NCI-H1092 (cell line): ENCODE measurements around the gene HSF4.

Experiments used
- DNase-seq: peaks from one replicate; lab custom pipeline; 2025; lab: John Stamatoyannopoulos, UW

Gene HSF4

GRCh38 chr16:67166598-67167168, 2.1 kb downstream of the HSF4 start:
- DNase-seq = no peak

DNA sequence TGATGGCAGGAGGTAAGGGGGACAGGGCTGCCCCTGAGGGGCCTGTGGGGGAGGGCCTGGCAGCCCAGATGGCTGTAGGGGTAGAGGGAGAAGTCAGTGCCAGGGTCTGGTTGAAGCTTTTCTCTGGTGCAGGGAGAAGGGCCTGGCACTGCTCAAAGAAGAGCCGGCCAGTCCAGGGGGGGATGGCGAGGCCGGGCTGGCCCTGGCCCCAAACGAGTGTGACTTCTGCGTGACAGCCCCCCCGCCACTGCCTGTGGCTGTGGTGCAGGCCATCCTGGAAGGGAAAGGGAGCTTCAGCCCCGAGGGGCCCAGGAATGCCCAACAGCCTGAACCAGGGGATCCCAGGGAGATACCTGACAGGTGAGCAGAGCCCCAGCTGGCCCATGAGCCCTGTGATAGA, 3.0 kb downstream of the HSF4 start:
- DNase-seq = no peak

- no peak for DNase-seq
Measured at GRCh38 chr16:67169011-67169451, 4.5 kb downstream of the HSF4 start.

GRCh38 chr16:67169642-67170167, 5.2 kb downstream of the HSF4 start:
- no peak for DNase-seq

DNA sequence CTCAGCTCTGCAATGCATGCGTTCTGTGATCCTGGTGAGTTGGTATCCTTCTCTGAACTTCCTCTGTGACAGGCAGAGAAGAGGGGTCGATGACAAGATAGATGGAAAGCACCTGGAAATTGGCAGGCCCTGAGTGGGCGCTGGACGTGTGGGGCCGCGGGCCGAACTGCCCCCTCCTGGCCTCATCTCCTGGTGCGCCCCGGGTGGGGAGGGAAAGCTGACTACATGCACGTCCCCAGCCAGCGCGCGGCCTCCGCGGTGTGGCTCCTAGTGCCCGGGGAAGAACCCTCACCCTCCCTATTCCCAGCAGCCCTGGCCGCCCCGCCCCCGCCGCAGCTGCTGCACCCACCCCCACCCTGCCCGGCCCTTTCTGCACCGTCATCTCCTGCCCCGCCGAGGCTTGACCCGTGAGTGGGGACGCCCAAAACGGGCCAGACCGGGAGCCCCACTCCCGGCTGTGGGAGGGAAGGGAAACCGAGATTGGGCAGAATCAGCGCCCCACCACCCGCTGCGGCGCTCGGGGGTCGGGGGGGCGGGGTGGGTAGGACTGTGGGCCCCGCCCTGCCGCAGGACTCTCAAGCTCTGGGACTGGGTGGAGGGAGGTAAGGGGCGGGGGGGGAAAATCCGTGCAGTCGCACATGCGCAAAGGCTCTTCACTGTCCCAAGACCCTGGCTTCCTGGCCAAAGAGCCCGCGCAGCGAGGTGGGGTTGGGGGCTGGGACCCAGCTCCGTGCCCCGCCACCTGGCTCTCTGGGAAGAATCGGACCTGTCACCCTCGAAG, 5.8 kb downstream of the HSF4 start, which contains the start of gene NOL3:
TSS of gene NOL3 (plus strand) at position 371 of the 781 bp plus-strand sequence.
- DNase-seq = no peak

- no peak for DNase-seq
Measured at GRCh38 chr16:67170949-67171649, 6.6 kb downstream of the HSF4 start.

DNA sequence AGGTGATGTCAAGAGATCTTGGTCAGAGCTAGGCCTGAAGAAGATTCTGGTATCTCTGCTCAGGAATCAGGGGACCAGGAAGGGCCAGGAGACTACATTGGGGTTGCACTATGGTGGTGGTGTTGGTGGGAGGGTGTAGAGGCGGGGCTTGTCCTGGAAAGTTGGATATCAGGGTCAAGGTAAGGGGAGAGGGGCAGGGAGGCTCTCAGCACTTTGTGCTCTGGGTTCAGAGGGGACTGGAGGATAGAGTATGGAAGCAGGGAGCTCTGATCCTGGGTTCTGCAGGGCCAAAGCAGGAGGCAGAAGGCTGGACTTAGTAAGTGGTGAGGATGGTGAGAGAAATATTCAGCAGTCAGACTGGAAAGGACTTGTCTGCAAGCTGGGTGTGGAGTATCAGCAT, 8.8 kb downstream of the HSF4 start:
- DNase-seq = no peak

DNA sequence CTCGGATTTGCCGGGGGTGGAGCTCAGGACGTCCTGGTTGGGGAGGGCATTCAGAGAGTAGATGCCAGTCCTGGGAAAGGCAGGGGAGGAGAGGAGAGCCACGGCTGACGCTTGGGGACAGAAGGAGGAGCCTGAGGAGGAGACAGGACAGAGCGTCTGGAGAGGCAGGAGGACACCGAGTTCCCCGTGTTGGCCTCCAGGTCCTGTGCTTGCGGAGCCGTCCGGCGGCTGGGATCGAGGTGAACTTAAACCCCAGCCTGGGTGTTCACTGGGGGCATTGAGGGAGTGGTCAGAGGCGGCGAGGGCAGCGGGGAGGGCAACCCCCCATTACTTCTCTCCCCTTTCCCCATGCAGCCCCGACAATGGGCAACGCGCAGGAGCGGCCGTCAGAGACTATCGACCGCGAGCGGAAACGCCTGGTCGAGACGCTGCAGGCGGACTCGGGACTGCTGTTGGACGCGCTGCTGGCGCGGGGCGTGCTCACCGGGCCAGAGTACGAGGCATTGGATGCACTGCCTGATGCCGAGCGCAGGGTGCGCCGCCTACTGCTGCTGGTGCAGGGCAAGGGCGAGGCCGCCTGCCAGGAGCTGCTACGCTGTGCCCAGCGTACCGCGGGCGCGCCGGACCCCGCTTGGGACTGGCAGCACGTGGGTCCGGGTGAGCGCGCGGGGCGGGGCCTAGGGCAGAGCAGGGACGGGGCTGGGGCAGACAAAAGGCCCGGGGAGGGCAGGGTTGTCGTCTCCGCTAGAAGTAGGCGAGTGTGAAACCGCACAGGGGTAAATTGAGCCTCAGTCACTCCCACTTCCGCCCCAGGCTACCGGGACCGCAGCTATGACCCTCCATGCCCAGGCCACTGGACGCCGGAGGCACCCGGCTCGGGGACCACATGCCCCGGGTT, 9.5 kb downstream of the HSF4 start:
- peak; percentile 52 for DNase-seq

GRCh38 chr16:67174706-67175231, 10.2 kb downstream of the HSF4 start:
- no peak for DNase-seq

DNA sequence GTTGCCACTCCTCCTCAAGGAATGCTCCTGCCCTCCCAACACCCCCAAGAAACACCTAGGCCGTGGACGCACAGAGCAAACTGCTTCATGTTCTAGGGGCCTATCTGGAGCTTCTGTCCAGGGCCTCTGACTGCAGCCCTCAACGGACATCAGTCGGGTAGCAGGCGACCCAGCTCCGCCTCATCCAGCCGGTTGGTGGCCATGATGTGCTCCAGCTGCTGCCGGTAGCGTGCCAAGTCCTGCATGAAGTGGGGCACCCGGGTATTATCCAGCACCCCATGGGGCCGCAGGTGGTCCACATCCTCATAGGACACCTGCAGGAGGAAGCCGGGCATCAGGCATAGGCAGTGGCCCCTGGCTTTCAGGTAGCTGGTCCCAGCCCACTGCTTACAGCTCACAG, 12.1 kb downstream of the HSF4 start:
- no peak for DNase-seq

DNA sequence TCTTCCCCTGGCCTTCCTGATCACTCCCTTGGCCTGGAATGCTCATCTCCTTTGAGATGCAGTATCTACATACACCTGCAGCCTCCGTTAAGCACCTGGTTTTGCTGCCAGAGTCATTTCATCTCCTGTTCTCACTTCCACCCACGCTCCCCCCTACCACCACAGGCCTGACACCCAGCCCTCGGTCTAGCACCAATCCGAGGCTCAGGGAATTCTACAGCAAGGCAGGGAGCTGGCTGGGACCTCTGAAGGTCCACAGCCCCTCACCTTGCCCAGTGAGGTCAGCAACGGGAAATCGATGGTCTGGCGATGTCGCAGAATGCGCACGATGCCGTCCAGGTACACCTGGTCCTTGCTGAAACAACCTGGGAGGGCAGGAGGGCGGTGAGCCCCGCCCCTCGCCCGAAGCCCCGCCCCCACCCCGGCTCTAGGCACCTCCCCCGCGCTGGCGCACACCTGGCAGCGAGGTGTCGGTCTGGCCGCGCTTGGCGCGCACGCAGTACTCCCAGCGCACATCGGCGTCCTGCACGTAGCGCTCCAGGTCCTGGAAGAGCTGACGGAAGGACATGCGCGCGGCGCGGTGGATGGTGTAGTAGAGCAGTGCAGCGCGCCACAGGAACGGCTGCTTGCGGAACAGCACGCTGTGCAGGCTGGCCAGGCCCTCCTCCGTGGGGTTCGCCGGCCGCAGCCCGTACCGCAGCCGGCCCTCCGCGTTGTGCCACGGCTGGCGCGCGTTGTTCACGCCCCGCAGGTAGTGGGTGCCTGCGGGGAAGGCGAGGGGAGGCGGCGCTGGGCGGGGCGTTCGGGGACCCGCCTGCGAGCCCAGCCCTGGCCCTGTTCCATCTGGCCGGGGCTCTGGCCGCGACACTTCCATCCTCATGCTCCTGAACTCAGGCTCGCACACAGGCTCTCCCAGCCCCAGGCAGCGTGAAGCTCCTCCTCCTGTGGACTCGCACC, 13.5 kb downstream of the HSF4 start:
- DNase-seq = peak; percentile 72

GRCh38 chr16:67179421-67180080, 15.0 kb downstream of the HSF4 start:
- no peak for DNase-seq

- no peak for DNase-seq
Measured at GRCh38 chr16:67180166-67180565, 15.6 kb downstream of the HSF4 start.

- DNase-seq = no peak
Measured at GRCh38 chr16:67181346-67181745, 16.8 kb downstream of the HSF4 start.

GRCh38 chr16:67182288-67182687, 17.7 kb downstream of the HSF4 start:
- DNase-seq = no peak

- no peak for DNase-seq
Measured at GRCh38 chr16:67183284-67183626, 18.7 kb downstream of the HSF4 start.

DNA sequence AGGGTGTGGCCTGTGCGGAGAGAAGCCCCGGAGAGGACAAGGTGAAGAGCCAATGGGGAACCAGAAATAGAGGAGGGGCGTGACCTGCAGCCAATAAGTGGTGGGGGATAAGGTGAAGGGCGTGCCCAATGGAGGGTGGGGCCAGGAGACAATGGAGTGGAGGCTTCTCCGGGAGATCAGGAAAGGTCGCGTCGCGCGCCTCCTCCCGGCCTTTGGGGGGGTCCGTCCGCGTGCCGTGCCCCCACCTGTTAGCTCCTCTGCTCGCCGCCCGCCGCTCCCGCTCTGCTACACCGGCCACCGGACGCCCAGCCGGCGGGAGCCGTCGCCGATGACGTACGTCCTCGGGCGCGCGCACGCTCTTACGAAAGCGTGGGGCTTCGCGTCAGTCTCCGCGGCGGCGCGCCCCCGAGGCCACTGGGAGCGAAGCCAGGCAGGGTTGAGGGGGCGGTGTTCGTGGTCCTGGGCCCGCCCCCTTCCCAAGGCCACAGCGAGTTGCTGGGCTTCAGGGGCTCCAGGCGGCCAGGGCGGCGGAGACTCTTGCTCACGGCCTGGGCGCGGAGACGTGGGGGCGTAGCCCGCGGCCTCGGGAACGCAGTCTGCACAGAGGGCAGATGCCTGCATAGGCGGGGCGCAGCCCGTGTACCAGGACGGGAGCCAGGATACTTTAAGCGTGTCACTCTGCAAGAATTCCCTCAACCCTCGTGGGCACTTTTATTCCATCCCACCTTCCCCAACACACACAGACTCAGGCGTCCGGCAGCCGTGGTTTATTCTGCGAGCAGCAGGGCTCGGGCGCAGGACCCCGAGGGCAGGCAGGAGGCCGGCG, 19.3 kb downstream of the HSF4 start, which contains the start of gene MATCAP1:
TSS of gene MATCAP1 (minus strand) at position 337 of the 826 bp plus-strand sequence. CDS start 3,353 bp downstream, outside the sequence.
- DNase-seq = peak; percentile 97

GRCh38 chr16:67184453-67184994, 20.0 kb downstream of the HSF4 start:
- peak; percentile 48 for DNase-seq
